Measurements from ENCODE around the gene ABHD2. TPM values are rescaled to one million over a fixed set of nuclear protein-coding genes. Genes with fewer than 3 reads are reported as not detected.

ABHD2 gene
- total RNA-seq, 1 experiment from 2014 or later, result 15.6 TPM

- no peak overlapping the region for H3K56ac ChIP-seq (ENCODE audit: insufficient read length, low read depth, low read length)
- Mint-ChIP-seq H3K9me3 (no peaks in the 10 kb centered on the region), H3K27me3 (ENCODE audit: low read depth) (no peaks in the 10 kb centered on the region), H3K4me3 (no peak overlapping the region), H3K4me1 (peaks cover 17 to 18% of the 10 kb centered on the region in 2 experiments), H3K36me3 (ENCODE audit: insufficient read depth in 1 of 3, low read depth in 3 of 3) (no peaks in the 10 kb centered on the region; a peak in 1 of 7 replicates), H3K27ac (no peak overlapping the region)
- no CpG with 5 or more reads among the region's 7 CpGs for WGBS (ENCODE audit: extremely low coverage, insufficient read length, low lambda C conversion rate)
- no peak overlapping the region for H3K27ac ChIP-seq (ENCODE audit: insufficient read length, low read depth, low read length)
- H3K27me3 ChIP-seq (ENCODE audit: insufficient read depth, low read length), result no peaks in the 10 kb centered on the region
- H3K18ac ChIP-seq (ENCODE audit: insufficient read length, low read depth, low read length), result no peak overlapping the region
- no peak overlapping the region for H3K23ac ChIP-seq (ENCODE audit: insufficient read length, low read depth, low read length)
- no peaks in the 10 kb centered on the region for H3K79me1 ChIP-seq (ENCODE audit: insufficient read depth, low read depth, low read length, poor library complexity, severe bottlenecking)
- H4K91ac ChIP-seq (ENCODE audit: insufficient read length, low read depth, low read length), result no peak overlapping the region
- DNase-seq, result no peak
- H4K8ac ChIP-seq (replicated peaks; ENCODE audit: insufficient read length, low read depth, low read length), result no peak overlapping the region
- TF ChIP-seq CTCF (conservative IDR thresholded peaks at IDR 0.05), result no peak
- H3K79me2 ChIP-seq (ENCODE audit: insufficient read depth, low read length), result no peaks in the 10 kb centered on the region
- H3K9me3 ChIP-seq (ENCODE audit: control insufficient read depth, low read depth, low read length), result no peaks in the 10 kb centered on the region
- H3K4ac ChIP-seq (ENCODE audit: low read depth, low read length), result no peak overlapping the region
- H3K9ac ChIP-seq (ENCODE audit: extremely low read depth, insufficient read length, low read length), result no peak overlapping the region
- no peak overlapping the region for H3K14ac ChIP-seq (ENCODE audit: insufficient read depth, low read length)
- no peak overlapping the region for H3K4me2 ChIP-seq (ENCODE audit: insufficient read depth, insufficient read length, low read length)
- H4K5ac ChIP-seq (ENCODE audit: insufficient read length, low read depth, low read length), result no peak overlapping the region
- no peak overlapping the region for H2AK5ac ChIP-seq (ENCODE audit: insufficient read length, low read length)
- no peak overlapping the region for H3T11ph ChIP-seq (ENCODE audit: low read length)
- H3K4me1 ChIP-seq (ENCODE audit: insufficient read depth, low read length), result 0 out of 2 replicates have a peak, but pooled peaks cover 6% of the 10 kb centered on the region
- no peak overlapping the region for H2BK120ac ChIP-seq (ENCODE audit: low read depth, low read length, poor library complexity, severe bottlenecking)
- no peak overlapping the region for H2AFZ ChIP-seq (ENCODE audit: low read length)
- no peaks in the 10 kb centered on the region for H4K20me1 ChIP-seq (ENCODE audit: control insufficient read depth, insufficient read depth, insufficient read length)
- no peak overlapping the region for H2BK12ac ChIP-seq (ENCODE audit: insufficient read length, low read depth, low read length)
- H3K23me2 ChIP-seq (ENCODE audit: insufficient read length, low read depth, low read length, poor library complexity, severe bottlenecking), result no peaks in the 10 kb centered on the region
- no peak overlapping the region for H2BK5ac ChIP-seq (ENCODE audit: insufficient read length, low read length)
- H2BK15ac ChIP-seq (ENCODE audit: low read depth, low read length), result peak overlapping the region; percentile 83; the same call in 1 of the 2 replicates
- H2BK20ac ChIP-seq (ENCODE audit: low read depth, low read length, poor library complexity, severe bottlenecking), result no peak overlapping the region
Measured at GRCh38 chr15:89164712-89165211, 76.5 kb downstream of the ABHD2 start.
